ENCODE data around the gene PSMC3IP.

DNA sequence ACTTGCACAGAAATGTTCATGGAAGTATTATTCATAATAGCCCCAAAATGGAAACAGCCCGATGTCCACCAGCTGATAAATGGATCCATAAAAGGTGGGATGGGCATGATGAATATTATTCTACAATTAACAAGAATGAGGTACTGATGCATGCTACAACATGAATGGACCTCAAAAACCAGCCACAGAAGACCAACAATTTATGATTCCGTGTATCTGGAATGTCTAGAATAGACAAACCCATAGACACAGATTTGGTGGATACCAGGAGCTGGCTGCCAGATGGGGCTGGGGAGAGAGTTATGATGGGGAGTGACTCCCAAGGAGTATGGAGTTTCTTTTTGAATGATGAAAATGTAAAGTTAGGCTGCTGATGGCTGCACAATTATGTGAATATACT, 52.3 kb downstream of the PSMC3IP start:
- TF ChIP-seq ESRRA (CRISPR knock-in tag; IDR thresholded peaks at IDR 0.05; ENCODE audit: borderline replicate concordance) (no peak), USF2 (CRISPR knock-in tag; IDR thresholded peaks at IDR 0.05) (no peak), SMAD3 (CRISPR knock-in tag; IDR thresholded peaks at IDR 0.05; ENCODE audit: borderline replicate concordance) (no peak), ZNF423 (CRISPR knock-in tag; IDR thresholded peaks at IDR 0.05) (no peak), CREM (CRISPR knock-in tag; IDR thresholded peaks at IDR 0.05) (no peak)
- TF ChIP-seq, protein P1, sequence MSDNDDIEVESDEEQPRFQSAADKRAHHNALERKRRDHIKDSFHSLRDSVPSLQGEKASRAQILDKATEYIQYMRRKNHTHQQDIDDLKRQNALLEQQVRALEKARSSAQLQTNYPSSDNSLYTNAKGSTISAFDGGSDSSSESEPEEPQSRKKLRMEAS (CRISPR knock-in tag; IDR thresholded peaks at IDR 0.05) = no peak

Data from WTC11 (cell line).